GM21528 (cell line): ENCODE results near the gene NPBWR2.

Experiments used
- ATAC-seq: cut with Tn5 transposase; IDR thresholded peaks from one replicate; pipeline ENCODE4 v1.9.1; 2021; ENCODE audit warnings: mild to moderate bottlenecking, moderate library complexity; ENCODE audit not compliant: unreplicated experiment, low FRiP score

The NPBWR2 gene

GRCh38 chr20:64106981-64107735 is at the start of gene NPBWR2:
Gene NPBWR2, minus strand, starts transcription at chr20:64107565. Its CDS starts 734 bp downstream, at chr20:64106831.
- ATAC-seq, result no peak

- ATAC-seq, result no peak
Observed at GRCh38 chr20:64156136-64156885, 48.9 kb upstream of the NPBWR2 start.

GRCh38 chr20:64155258-64156135 is 48.1 kb upstream of the NPBWR2 start:
- no peak for ATAC-seq

DNA sequence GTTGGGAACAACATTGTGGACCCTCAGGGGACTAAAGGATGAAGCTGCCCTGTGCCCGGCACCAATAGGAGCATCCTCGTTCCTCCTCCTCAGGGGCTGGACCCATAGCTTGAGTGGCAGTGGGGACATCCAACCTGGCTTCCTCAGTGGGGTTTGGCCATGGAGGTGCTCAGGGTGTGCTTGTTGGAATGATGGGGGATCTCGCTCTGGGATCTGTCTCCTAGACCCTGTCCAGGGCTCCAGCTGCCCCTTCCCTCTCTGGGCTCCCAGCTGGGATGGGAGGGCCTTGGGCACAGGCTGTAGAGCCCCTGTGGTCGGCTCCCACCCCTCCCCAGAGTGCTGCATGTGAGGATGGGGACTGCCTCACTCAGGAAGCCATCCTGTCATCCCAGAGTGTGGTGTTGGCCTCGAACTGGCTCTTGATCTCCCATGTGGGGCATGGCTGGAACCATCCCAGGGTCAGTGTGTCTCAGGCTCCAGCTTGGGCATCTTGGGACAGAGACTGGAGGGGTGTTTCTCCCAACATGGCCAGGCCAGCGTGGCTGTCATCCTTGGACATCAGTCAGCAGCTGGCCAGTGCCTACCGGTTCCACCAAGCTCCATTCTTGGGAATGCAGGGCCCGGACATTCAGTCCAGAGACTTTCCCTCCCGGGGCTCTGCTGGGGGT is 47.4 kb upstream of the NPBWR2 start:
- ATAC-seq, result no peak

DNA sequence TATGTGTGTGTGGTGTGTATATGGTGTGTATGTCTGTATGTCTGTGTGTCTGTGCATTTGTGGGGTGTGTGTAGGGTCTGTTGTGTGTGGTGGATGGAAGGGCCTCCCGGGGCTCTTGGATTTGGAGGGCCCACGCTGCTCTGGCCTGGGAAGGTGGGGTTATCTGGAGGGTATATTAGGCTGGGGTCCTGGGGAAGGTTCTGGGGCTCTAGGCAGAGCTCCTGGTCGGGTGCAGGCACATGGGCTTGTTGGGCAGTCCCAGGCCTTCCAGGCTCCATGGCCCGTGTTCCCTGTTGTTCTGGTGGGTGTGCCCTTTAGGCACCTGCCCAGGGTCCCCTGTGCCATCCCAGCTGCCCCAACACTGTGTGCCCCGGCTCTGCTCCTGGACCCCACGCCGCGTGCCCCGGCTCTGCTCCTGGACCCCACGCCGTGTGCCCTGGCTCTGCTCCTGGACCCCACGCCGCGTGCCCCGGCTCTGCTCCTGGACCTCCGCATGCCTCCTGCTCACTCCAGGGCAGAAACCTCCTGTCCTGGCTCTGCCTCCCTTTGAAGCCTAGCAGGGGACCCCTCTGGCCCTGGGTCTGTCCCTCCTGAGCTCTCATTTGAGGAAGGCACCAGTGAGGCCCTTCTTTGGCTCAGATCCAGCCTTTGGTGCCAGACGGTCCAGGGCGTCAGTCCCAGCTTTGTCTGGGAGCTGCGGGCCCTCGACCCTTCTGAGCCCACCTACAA is 46.7 kb upstream of the NPBWR2 start:
- no peak for ATAC-seq

GRCh38 chr20:64153410-64153809 is 46.0 kb upstream of the NPBWR2 start:
- ATAC-seq, result no peak

DNA sequence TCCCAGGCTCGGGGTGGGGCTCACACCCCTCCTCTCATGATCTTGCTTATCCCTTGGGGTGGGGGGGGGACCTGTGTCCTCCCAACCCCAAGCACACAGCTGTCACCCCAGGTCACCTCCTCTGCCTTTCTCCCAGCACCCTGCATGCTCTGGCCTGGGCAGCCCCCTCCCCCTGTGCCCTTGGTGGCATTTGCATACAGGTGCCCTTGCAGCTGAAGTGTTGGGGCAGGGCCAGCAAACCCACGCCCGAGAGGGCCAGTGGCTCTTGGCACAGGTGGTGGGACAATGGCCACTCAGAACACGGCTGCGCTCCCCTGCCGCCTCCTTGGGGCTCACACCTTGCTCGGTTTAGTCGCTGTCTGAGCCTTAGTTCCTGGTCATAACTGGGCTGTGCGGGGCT is 45.5 kb upstream of the NPBWR2 start:
- no peak for ATAC-seq

- ATAC-seq, result no peak
Observed at GRCh38 chr20:64151633-64152530, 44.5 kb upstream of the NPBWR2 start.

GRCh38 chr20:64150756-64151632 is 43.6 kb upstream of the NPBWR2 start:
- ATAC-seq, result no peak

DNA sequence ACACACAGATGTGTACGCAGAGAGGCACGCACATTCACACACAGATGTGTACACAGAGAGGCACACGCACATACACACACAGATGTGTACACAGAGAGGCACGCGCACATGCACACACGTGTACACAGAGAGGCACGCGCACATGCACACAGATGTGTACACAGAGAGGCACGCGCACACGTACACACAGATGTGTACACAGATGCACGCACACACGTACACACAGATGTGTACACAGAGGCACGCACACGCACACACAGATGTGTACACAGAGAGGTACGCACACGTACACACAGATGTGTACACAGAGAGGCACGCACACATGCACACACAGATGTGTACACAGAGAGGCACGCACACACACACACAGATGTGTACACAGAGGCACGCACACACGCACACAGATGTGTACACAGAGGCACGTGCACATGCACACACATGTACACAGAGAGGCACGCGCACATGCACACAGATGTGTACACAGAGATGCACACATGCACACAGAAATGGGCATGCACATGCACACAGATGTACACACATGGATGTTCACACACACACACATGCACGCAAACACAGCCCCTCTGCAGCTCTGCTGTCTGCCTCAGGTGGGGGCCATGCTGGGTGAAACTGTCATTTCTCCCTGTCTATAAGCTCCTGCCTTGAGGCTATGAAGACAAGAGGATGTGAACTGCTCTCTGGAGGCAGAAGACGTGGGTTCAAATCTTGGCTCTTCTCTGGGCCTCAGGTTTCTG is 42.6 kb upstream of the NPBWR2 start:
- no peak for ATAC-seq

GRCh38 chr20:64149141-64149540 is 41.8 kb upstream of the NPBWR2 start:
- no peak for ATAC-seq

GRCh38 chr20:64148581-64148980 is 41.2 kb upstream of the NPBWR2 start:
- no peak for ATAC-seq

DNA sequence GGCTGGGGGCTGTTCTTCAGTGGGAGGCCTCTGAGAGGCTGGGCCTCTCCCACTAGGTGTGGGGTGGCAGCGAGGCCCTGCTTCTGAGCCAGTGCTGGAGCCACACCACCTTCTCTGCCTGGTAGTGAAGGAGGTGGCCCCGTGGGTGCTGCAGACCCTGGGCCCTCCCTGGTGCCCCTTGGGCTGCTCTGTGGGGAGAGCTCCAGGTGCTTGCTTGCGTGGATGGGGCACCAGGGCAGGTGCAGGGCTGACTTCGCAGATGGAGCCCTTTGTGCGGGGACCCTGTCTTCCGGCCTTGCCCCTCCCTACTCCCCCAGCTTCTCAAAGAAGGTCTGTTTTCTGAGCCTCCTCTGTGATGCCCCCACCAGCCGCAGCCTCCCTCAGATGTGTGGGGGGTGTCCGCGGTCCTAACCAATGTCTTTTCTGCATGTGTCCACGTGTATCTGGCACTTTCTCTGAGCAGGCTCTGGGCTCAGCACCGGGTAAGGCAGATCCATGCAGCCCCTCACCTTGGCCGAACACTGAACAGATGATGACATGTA is 39.6 kb upstream of the NPBWR2 start:
- no peak for ATAC-seq

DNA sequence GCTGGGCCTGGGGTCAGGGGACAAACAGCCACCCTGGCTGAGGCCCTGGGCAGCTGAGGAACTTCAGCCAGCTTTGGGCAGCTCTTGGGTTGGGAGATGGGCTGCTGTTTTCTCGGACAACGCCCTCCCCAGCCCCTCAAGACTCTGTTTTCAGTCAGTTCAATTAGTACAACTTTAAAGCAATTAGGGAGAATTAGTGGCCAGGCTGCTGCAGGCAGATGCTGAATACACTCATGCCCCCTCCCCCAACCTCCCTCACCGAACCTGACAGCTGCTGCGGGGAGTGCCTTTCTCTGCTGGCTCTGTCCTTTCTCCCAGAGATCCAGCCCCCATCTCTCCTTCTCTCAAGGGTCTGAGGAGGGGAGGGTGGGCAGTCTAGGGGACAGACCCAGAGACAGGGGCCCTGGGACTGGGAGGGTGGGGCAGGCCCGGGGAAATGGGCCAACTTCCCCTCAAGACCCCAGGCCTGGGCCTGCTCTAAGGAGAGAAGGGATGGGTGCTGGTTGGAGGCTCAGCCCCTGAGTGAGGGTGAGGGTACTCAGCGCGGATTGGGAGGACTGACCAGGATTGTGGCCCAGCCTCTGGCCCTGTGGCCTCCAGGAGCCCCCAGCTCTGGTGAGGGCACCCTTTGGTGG is 39.1 kb upstream of the NPBWR2 start:
- ATAC-seq, result no peak

- no peak for ATAC-seq
Observed at GRCh38 chr20:64145458-64146300, 38.3 kb upstream of the NPBWR2 start.
